ENCODE measurements around the gene EPB41L3.

DNA sequence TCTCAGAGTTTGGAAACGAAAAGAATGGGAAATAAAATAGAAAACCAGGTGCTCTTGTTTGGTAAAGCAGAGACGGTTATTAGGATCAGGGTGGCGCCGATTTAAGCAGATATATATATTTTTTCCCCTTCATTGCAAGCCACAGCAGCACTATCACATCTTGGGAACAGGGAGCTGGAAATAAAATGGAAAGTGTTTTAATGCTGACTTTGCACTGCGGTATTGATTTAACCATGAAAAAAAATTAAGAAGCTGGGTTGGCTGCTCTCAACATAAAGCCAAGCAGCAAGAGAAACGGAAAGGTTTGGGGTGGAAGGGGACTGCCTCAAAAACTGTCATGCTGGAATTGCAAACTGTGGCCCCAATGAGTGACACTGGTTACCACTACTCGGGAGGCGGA lies 145.5 kb downstream of the EPB41L3 start:
- TF ChIP-seq, protein P1, sequence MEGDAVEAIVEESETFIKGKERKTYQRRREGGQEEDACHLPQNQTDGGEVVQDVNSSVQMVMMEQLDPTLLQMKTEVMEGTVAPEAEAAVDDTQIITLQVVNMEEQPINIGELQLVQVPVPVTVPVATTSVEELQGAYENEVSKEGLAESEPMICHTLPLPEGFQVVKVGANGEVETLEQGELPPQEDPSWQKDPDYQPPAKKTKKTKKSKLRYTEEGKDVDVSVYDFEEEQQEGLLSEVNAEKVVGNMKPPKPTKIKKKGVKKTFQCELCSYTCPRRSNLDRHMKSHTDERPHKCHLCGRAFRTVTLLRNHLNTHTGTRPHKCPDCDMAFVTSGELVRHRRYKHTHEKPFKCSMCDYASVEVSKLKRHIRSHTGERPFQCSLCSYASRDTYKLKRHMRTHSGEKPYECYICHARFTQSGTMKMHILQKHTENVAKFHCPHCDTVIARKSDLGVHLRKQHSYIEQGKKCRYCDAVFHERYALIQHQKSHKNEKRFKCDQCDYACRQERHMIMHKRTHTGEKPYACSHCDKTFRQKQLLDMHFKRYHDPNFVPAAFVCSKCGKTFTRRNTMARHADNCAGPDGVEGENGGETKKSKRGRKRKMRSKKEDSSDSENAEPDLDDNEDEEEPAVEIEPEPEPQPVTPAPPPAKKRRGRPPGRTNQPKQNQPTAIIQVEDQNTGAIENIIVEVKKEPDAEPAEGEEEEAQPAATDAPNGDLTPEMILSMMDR (IDR thresholded peaks at IDR 0.05), result no peak
- TF ChIP-seq POLR2A (IDR thresholded peaks at IDR 0.05), result no peak
